Measurements from ENCODE around the gene PRUNE2.

PRUNE2 gene

GRCh38 chr9:76654051-76654461, 251.9 kb downstream of the PRUNE2 start:
- no peak overlapping the region for H3K27ac Mint-ChIP-seq
- peaks cover 64% of the 10 kb centered on the region for H3K4me1 Mint-ChIP-seq (ENCODE audit: low read depth)
- no peaks in the 10 kb centered on the region for H3K9me3 Mint-ChIP-seq
- H3K4me3 Mint-ChIP-seq: no peak overlapping the region
- H3K27me3 Mint-ChIP-seq: peaks cover 4% of the 10 kb centered on the region
- no peaks in the 10 kb centered on the region for H3K36me3 Mint-ChIP-seq (ENCODE audit: low read depth)

GRCh38 chr9:76652894-76653293, 253.0 kb downstream of the PRUNE2 start:
- peaks cover 55% of the 10 kb centered on the region for H3K4me1 Mint-ChIP-seq (ENCODE audit: low read depth)
- no peaks in the 10 kb centered on the region for H3K27me3 Mint-ChIP-seq
- H3K4me3 Mint-ChIP-seq: no peak overlapping the region
- H3K9me3 Mint-ChIP-seq: no peaks in the 10 kb centered on the region
- H3K27ac Mint-ChIP-seq: no peak overlapping the region
- no peaks in the 10 kb centered on the region for H3K36me3 Mint-ChIP-seq (ENCODE audit: low read depth)

DNA sequence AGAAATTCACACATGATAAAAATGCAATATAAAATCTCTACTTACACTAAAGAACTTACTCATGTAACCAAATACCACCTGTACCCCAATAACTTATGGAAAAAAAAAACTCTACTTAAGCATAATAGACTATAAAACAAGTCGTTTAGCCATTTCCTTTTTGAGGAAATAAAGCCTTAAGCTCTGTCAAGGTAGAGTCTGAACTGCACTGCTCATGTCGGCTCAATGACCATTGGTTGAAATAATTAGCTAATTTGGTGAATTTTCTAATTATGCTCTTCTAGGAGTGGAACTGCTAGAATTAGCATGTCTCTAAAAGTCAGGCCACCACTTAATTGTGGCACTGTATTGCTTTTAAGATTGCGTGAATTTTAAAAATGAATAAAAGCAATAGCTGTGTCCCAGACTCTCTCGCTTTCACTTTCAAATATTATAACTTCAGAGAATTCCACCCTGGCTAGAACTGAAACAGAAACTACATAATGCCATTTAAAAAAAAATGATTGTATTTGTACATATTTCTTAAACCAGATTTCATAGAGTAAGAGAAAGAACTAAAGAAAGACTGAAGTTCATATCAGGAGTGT, 254.7 kb downstream of the PRUNE2 start:
- Mint-ChIP-seq H3K36me3 (ENCODE audit: low read depth) (no peaks in the 10 kb centered on the region), H3K27ac (peak overlapping the region; percentile 68), H3K4me3 (peak overlapping the region; percentile 71), H3K9me3 (no peaks in the 10 kb centered on the region), H3K4me1 (ENCODE audit: low read depth) (peaks cover 47% of the 10 kb centered on the region), H3K27me3 (no peaks in the 10 kb centered on the region)

DNA sequence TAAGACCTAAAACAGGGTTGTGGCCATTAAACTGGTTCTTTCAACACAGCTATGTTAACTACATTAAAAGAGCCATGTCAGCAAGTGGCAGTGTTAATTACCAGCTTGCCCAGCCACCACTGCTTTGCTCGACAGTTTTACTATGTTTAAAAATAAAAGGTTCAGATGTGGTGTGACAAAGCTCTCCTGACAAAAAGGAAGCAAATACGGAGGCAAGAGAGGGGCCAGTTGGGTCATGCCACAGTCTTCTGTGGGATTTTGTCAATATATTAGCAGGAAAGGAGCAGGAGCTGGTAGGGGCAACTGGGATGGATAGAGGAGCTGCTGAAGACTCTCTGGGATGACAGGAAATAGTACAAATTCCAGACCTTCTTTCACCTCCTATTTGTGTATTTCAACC, 255.2 kb downstream of the PRUNE2 start:
- H3K9me3 Mint-ChIP-seq: no peaks in the 10 kb centered on the region
- peak overlapping the region; percentile 71 for H3K4me3 Mint-ChIP-seq
- H3K27me3 Mint-ChIP-seq: no peaks in the 10 kb centered on the region
- no peaks in the 10 kb centered on the region for H3K36me3 Mint-ChIP-seq (ENCODE audit: low read depth)
- peaks cover 42% of the 10 kb centered on the region for H3K4me1 Mint-ChIP-seq (ENCODE audit: low read depth)
- peak overlapping the region; percentile 68 for H3K27ac Mint-ChIP-seq

DNA sequence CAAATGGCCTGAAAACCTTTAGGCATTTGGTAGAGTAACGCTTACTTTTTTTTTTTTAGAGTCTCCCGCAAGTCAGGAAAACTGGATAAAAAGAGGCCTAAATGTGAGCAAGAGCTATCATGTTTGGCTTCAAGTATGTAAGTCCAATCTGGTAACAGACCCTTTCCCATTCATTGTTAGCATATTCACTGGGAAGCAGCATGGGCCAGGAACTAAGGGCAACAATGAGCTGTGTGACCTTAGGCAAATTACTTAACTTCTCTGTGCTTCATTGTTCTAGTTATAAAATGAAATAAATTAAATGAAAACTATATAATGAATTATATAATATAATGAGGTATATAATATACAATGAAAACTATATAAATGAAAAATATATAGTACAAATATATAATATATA, 256.0 kb downstream of the PRUNE2 start:
- no peaks in the 10 kb centered on the region for H3K36me3 Mint-ChIP-seq (ENCODE audit: low read depth)
- no peak overlapping the region for H3K27ac Mint-ChIP-seq
- no peaks in the 10 kb centered on the region for H3K27me3 Mint-ChIP-seq
- H3K4me1 Mint-ChIP-seq (ENCODE audit: low read depth): peaks cover 34% of the 10 kb centered on the region
- no peaks in the 10 kb centered on the region for H3K9me3 Mint-ChIP-seq
- no peak overlapping the region for H3K4me3 Mint-ChIP-seq

- H3K27ac Mint-ChIP-seq: no peak overlapping the region
These were observed 259.7 kb downstream of the PRUNE2 start for GRCh38 chr9:76646249-76646648.

DNA sequence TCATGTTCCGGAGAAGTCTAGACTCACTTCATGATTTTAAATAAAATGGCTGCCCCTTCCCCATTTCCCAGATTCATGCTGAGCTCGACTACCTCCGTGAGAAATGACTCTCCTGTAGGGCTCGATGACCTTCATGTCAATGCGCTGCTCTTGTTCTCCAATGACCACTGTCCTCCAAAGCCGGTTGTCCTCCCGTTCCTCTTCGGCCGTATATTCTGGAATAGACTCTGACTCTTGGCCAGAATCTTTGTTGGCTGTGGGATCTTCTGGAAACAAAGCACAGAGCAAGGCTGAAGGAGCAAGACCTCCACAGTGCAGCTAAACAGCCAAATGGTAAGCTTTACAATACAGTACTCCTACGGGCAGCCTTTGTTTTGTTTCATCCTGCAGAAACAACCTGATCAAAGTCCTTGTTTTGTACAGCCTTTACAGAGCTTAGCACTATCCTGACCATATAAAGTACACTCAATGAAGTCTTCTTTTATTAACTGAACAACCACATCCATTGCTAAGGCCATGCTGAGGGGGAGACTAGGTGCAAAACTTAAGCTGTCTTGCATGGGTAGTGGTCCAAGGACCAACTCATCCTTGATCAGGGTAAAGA, 261.2 kb downstream of the PRUNE2 start:
- H3K4me3 Mint-ChIP-seq: no peak overlapping the region
- no peaks in the 10 kb centered on the region for H3K9me3 Mint-ChIP-seq
- no peak overlapping the region for H3K27ac Mint-ChIP-seq

More at GRCh38 chr9:76646249-76646648, 259.7 kb downstream of the PRUNE2 start:
- H3K9me3 Mint-ChIP-seq: no peaks in the 10 kb centered on the region
- no peak overlapping the region for H3K4me3 Mint-ChIP-seq
- no peaks in the 10 kb centered on the region for H3K36me3 Mint-ChIP-seq (ENCODE audit: low read depth)
- H3K27me3 Mint-ChIP-seq: no peaks in the 10 kb centered on the region
- H3K4me1 Mint-ChIP-seq (ENCODE audit: low read depth): peaks cover 23% of the 10 kb centered on the region

DNA sequence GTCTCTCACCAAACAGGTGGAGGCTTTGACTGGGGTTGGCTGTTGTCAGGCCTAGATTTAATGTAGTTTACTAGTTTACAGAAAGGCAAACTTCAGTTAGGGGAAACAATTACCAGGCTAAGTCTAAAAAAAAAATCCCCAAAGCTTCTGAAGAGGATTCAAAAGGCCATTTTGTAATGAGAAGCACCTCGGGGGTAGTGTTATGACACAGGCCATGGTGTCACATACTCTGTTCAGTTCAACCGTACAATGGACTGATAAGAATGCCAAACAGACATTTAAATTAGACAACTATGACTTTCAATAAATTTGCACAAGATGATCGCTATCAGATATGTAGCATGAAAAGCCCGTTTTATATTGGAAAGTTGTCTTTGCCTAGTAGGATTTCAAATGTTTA, 261.7 kb downstream of the PRUNE2 start:
- Mint-ChIP-seq H3K36me3 (ENCODE audit: low read depth) (no peaks in the 10 kb centered on the region), H3K4me1 (ENCODE audit: low read depth) (peaks cover 13% of the 10 kb centered on the region), H3K27me3 (no peaks in the 10 kb centered on the region), H3K27ac (no peak overlapping the region), H3K9me3 (no peaks in the 10 kb centered on the region), H3K4me3 (no peak overlapping the region)

More for the DNA sequence above, 261.2 kb downstream of the PRUNE2 start:
- Mint-ChIP-seq H3K4me1 (ENCODE audit: low read depth) (peaks cover 13% of the 10 kb centered on the region), H3K36me3 (ENCODE audit: low read depth) (no peaks in the 10 kb centered on the region), H3K27me3 (no peaks in the 10 kb centered on the region)

GRCh38 chr9:76643399-76644117, 262.4 kb downstream of the PRUNE2 start:
- Mint-ChIP-seq H3K4me3 (peak overlapping the region; percentile 3), H3K27me3 (no peaks in the 10 kb centered on the region), H3K36me3 (ENCODE audit: low read depth) (no peaks in the 10 kb centered on the region), H3K27ac (peak overlapping the region; percentile 18), H3K4me1 (ENCODE audit: low read depth) (peaks cover 13% of the 10 kb centered on the region), H3K9me3 (no peaks in the 10 kb centered on the region)

GRCh38 chr9:76642701-76643209, 263.2 kb downstream of the PRUNE2 start:
- H3K4me3 Mint-ChIP-seq: no peak overlapping the region
- peaks cover 14% of the 10 kb centered on the region for H3K4me1 Mint-ChIP-seq (ENCODE audit: low read depth)
- H3K27me3 Mint-ChIP-seq: no peaks in the 10 kb centered on the region
- no peak overlapping the region for H3K27ac Mint-ChIP-seq
- no peaks in the 10 kb centered on the region for H3K9me3 Mint-ChIP-seq
- no peaks in the 10 kb centered on the region for H3K36me3 Mint-ChIP-seq (ENCODE audit: low read depth)

- H3K27me3 Mint-ChIP-seq: no peaks in the 10 kb centered on the region
- no peak overlapping the region for H3K4me3 Mint-ChIP-seq
- H3K9me3 Mint-ChIP-seq: no peaks in the 10 kb centered on the region
- no peaks in the 10 kb centered on the region for H3K36me3 Mint-ChIP-seq (ENCODE audit: low read depth)
- no peak overlapping the region for H3K27ac Mint-ChIP-seq
- peaks cover 21% of the 10 kb centered on the region for H3K4me1 Mint-ChIP-seq (ENCODE audit: low read depth)
These were observed 263.8 kb downstream of the PRUNE2 start for GRCh38 chr9:76642074-76642473.

GRCh38 chr9:76638001-76638400, 267.9 kb downstream of the PRUNE2 start:
- Mint-ChIP-seq H3K4me1 (ENCODE audit: low read depth) (peaks cover 14% of the 10 kb centered on the region), H3K4me3 (no peak overlapping the region), H3K27me3 (no peaks in the 10 kb centered on the region)

DNA sequence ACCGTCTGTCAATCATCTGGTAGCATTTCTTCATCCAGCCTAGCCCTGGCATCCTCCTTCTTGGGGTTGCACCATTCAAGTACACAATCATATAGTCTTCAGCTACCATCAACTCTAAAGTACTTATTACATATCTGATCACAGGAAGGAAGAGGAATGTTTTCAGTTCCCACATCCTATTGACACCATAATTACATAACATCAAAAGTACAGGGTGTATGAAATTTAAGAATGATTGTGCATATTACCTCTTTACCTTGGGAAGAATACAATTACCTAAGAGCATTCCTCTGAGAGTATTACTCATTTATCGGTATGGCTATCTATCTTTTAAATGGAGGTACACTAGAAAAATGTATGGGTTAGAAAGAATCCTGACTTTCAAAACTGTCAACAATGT, 268.5 kb downstream of the PRUNE2 start:
- no peak overlapping the region for H3K4me3 Mint-ChIP-seq
- H3K4me1 Mint-ChIP-seq (ENCODE audit: low read depth): peaks cover 9% of the 10 kb centered on the region
- no peak overlapping the region for H3K27ac Mint-ChIP-seq
- no peaks in the 10 kb centered on the region for H3K9me3 Mint-ChIP-seq
- no peaks in the 10 kb centered on the region for H3K27me3 Mint-ChIP-seq
- no peaks in the 10 kb centered on the region for H3K36me3 Mint-ChIP-seq (ENCODE audit: low read depth)

More at GRCh38 chr9:76638001-76638400, 267.9 kb downstream of the PRUNE2 start:
- no peak overlapping the region for H3K27ac Mint-ChIP-seq
- no peaks in the 10 kb centered on the region for H3K36me3 Mint-ChIP-seq (ENCODE audit: low read depth)
- H3K9me3 Mint-ChIP-seq: no peaks in the 10 kb centered on the region

GRCh38 chr9:76634356-76635054, 271.4 kb downstream of the PRUNE2 start:
- H3K4me3 Mint-ChIP-seq: no peak overlapping the region
- peaks cover 16% of the 10 kb centered on the region for H3K4me1 Mint-ChIP-seq (ENCODE audit: low read depth)
- H3K36me3 Mint-ChIP-seq (ENCODE audit: low read depth): no peaks in the 10 kb centered on the region

GRCh38 chr9:76630916-76631315, 275.0 kb downstream of the PRUNE2 start:
- Mint-ChIP-seq H3K27ac (no peak overlapping the region), H3K4me3 (no peak overlapping the region), H3K27me3 (no peaks in the 10 kb centered on the region), H3K9me3 (no peaks in the 10 kb centered on the region), H3K36me3 (ENCODE audit: low read depth) (no peaks in the 10 kb centered on the region), H3K4me1 (ENCODE audit: low read depth) (peaks cover 9% of the 10 kb centered on the region)

More at GRCh38 chr9:76634356-76635054, 271.4 kb downstream of the PRUNE2 start:
- Mint-ChIP-seq H3K27me3 (no peaks in the 10 kb centered on the region), H3K27ac (no peak overlapping the region), H3K9me3 (no peaks in the 10 kb centered on the region)

Data from stimulated activated naive CD8-positive, alpha-beta T cell treated with anti-CD3 and anti-CD28 coated beads, Interleukin-15, Interleukin-2, amounts not matched to agents 100 ng/mL and 50 ng/mL, for 24 hours (primary cell).